ENCODE measurements around the gene CHCHD5. TPM values are rescaled to one million over a fixed set of nuclear protein-coding genes. Genes with fewer than 3 reads are reported as not detected.

Gene CHCHD5
- total and polyA plus RNA-seq, 2 of the 8 experiments (the other 6 are each of a cell fraction or from before 2014, with no cell fraction given), result 27.2 to 71.5 TPM

- TF ChIP-seq CHD7 (IDR thresholded peaks at IDR 0.05; ENCODE audit: insufficient replicate concordance, low read length), result no peak
- no peak for TF ChIP-seq SIN3A (conservative IDR thresholded peaks at IDR 0.05 in 1 of 2, IDR thresholded peaks at IDR 0.05 in 1 of 2; ENCODE audit: low read depth in 1 of 2, low read length in 2 of 2)
- no peak for TF ChIP-seq CHD2 (IDR thresholded peaks at IDR 0.05; ENCODE audit: low read length)
- TF ChIP-seq POLR2A (IDR thresholded peaks at IDR 0.05; ENCODE audit: control extremely low read depth in 1 of 2, low read depth in 2 of 2, low read length in 2 of 2), result no peak
- TF ChIP-seq CHD1 (IDR thresholded peaks at IDR 0.05; ENCODE audit: low read depth, low read length), result no peak
- TF ChIP-seq PHF8 (conservative IDR thresholded peaks at IDR 0.05; ENCODE audit: low read depth, low read length), result no peak
- TF ChIP-seq ZNF274 (IDR thresholded peaks at IDR 0.05; ENCODE audit: borderline replicate concordance, extremely low read depth, low read length), result no peak
- no peak for TF ChIP-seq MAX (IDR thresholded peaks at IDR 0.05)
- no peak for TF ChIP-seq SP4 (IDR thresholded peaks at IDR 0.05; ENCODE audit: low read length)
- no peak for TF ChIP-seq POU5F1 (IDR thresholded peaks at IDR 0.05; ENCODE audit: low read depth, low read length)
- no peak for TF ChIP-seq SIRT6 (IDR thresholded peaks at IDR 0.05; ENCODE audit: low read length)
Measured at GRCh38 chr2:112602917-112603316, 18.5 kb downstream of the CHCHD5 start (continued).

Measured in H1 (cell line).